H1 (cell line): ENCODE results near the gene C2CD3.

Experiments used
- CHD1 ChIP-seq: IDR thresholded peaks from 2 replicates; pipeline ENCODE4 v1.6.1; 2012; ENCODE audit warnings: low read depth, low read length, improper control_type of control experiment
- CHD2 ChIP-seq: IDR thresholded peaks from 2 replicates; pipeline ENCODE4 v1.6.1; 2012; ENCODE audit warnings: low read length, improper control_type of control experiment
- CTCF ChIP-seq, 3 experiments: IDR thresholded peaks; 1 replicate in 2 of 3; 2 replicates in 1 of 3; pipeline versions ENCODE4 v1.5.1 to v1.6.1; 2011; ENCODE audit warnings: low read length in 3 of 3, mild to moderate bottlenecking in 3 of 3, inconsistent platforms in 2 of 3, low read depth in 1 of 3, moderate library complexity in 1 of 3; ENCODE audit not compliant: insufficient read depth in 1 of 3; ENCODE audit errors: control extremely low read depth in 1 of 3
- HDAC2 ChIP-seq, 2 experiments: fragments of 300-600 bp in 1 of 2; sonication (generic) in 1 of 2; IDR thresholded peaks; 2 replicates each; pipeline ENCODE4 v1.6.1; 2011 to 2012; ENCODE audit warnings: low read depth in 2 of 2, low read length in 2 of 2, mild to moderate bottlenecking in 2 of 2, moderate library complexity in 2 of 2, borderline replicate concordance in 1 of 2, inconsistent platforms in 1 of 2

GRCh38 chr11:73978576-73979086 is 192.2 kb downstream of the C2CD3 start:
- TF ChIP-seq HDAC2 (IDR thresholded peaks at IDR 0.05; ENCODE audit: borderline replicate concordance in 1 of 2, low read depth in 2 of 2, low read length in 2 of 2) = no peak
- no peak for TF ChIP-seq CHD2
- TF ChIP-seq CHD1 = no peak
- TF ChIP-seq CTCF (IDR thresholded peaks at IDR 0.05; ENCODE audit: control extremely low read depth in 1 of 3, insufficient read depth in 1 of 3, low read depth in 1 of 3, low read length in 3 of 3) = no peak
